WTC11 (cell line): ENCODE results near the gene EMP2. TPM values are rescaled to one million over a fixed set of nuclear protein-coding genes. Genes with fewer than 3 reads are reported as not detected.

Experiments
- ATAC-seq: fragments of 200-7000 bp; cut with Tn5 transposase; 2 replicates; pipeline ENCODE4 v1.10.0; 2021; ENCODE audit warnings: mild to moderate bottlenecking, moderate library complexity
- CTCF ChIA-PET: fragments of 300-600 bp; sonication (Branson Sonifier 250); formaldehyde crosslinking; loops from one replicate; lab custom pipeline; 2021; ENCODE audit warnings: antibody characterized with exemption; lab: Charles Lee
- POLR2A ChIA-PET: fragments of 350-600 bp; sonication (Branson Sonifier 250); formaldehyde crosslinking; loops from one replicate; lab custom pipeline; 2021; ENCODE audit warnings: antibody characterized with exemption; lab: Charles Lee
- DNase-seq: peaks from one replicate; pipeline ENCODE4 v3.0.0; 2021; ENCODE audit warnings: low spot score
- H3K27ac Mint-ChIP-seq: 2 replicates; pipeline ENCODE4 v1.8.0; 2021; ENCODE audit warnings: mixed read lengths
- H3K27me3 Mint-ChIP-seq: 2 replicates; pipeline ENCODE4 v1.8.0; 2021; ENCODE audit warnings: low read depth, mild to moderate bottlenecking, moderate library complexity, mixed read lengths
- H3K36me3 Mint-ChIP-seq: 2 replicates; pipeline ENCODE4 v1.8.0; 2021; ENCODE audit warnings: mixed read lengths
- H3K4me1 Mint-ChIP-seq: 2 replicates; pipeline ENCODE4 v1.8.0; 2022; ENCODE audit warnings: mixed read lengths
- H3K4me3 Mint-ChIP-seq: 2 replicates; pipeline ENCODE4 v1.8.0; 2021; ENCODE audit warnings: mild to moderate bottlenecking, moderate library complexity, mixed read lengths
- H3K9me3 Mint-ChIP-seq: 2 replicates; pipeline ENCODE4 v1.8.0; 2021; ENCODE audit warnings: mixed read lengths
- ARID4B ChIP-seq: sonication (generic); formaldehyde crosslinking; IDR thresholded peaks from 2 replicates; pipeline ENCODE4 v1.8.0; 2023; ENCODE audit warnings: missing genetic modification reagents, mild to moderate bottlenecking, borderline replicate concordance
- ATF1 ChIP-seq: sonication (generic); formaldehyde crosslinking; IDR thresholded peaks from 2 replicates; pipeline ENCODE4 v1.8.1; 2023; ENCODE audit warnings: mild to moderate bottlenecking, moderate library complexity, missing genetic modification reagents
- CREM ChIP-seq: sonication (generic); formaldehyde crosslinking; IDR thresholded peaks from 2 replicates; pipeline ENCODE4 v1.8.1; 2022; ENCODE audit warnings: mild to moderate bottlenecking, missing genetic modification reagents, moderate library complexity
- ETV6 ChIP-seq: sonication (generic); formaldehyde crosslinking; IDR thresholded peaks from 2 replicates; pipeline ENCODE4 v1.8.1; 2022; ENCODE audit warnings: mild to moderate bottlenecking, missing genetic modification reagents
- GABPB1 ChIP-seq: sonication (generic); formaldehyde crosslinking; IDR thresholded peaks from 2 replicates; pipeline ENCODE4 v1.8.1; 2023; ENCODE audit warnings: mild to moderate bottlenecking, missing genetic modification reagents
- GTF2I ChIP-seq: fragments of 250-450 bp; sonication (Bioruptor Pico); conservative IDR thresholded peaks from 2 replicates; pipeline ENCODE4 v1.4.0; 2021; ENCODE audit warnings: mild to moderate bottlenecking
- IRF1 ChIP-seq: sonication (generic); formaldehyde crosslinking; IDR thresholded peaks from 2 replicates; pipeline ENCODE4 v1.8.0; 2023; ENCODE audit warnings: missing genetic modification reagents
- MLX ChIP-seq: sonication (generic); formaldehyde crosslinking; IDR thresholded peaks from 2 replicates; pipeline ENCODE4 v1.8.1; 2023; ENCODE audit warnings: mild to moderate bottlenecking, missing genetic modification reagents, moderate library complexity
- SMAD4 ChIP-seq: sonication (generic); formaldehyde crosslinking; IDR thresholded peaks from 2 replicates; pipeline ENCODE4 v1.8.0; 2022; ENCODE audit warnings: mild to moderate bottlenecking, missing genetic modification reagents
- SP1 ChIP-seq: sonication (generic); formaldehyde crosslinking; conservative IDR thresholded peaks from 2 replicates; pipeline ENCODE4 v1.8.1; 2022; ENCODE audit warnings: missing genetic modification reagents
- USF1 ChIP-seq: sonication (generic); formaldehyde crosslinking; IDR thresholded peaks from 2 replicates; pipeline ENCODE4 v1.8.0; 2022; ENCODE audit warnings: mild to moderate bottlenecking, missing genetic modification reagents
- USF2 ChIP-seq: sonication (generic); formaldehyde crosslinking; IDR thresholded peaks from 2 replicates; pipeline ENCODE4 v1.8.1; 2023; ENCODE audit warnings: mild to moderate bottlenecking, missing genetic modification reagents, moderate library complexity
- ZNF219 ChIP-seq: sonication (generic); formaldehyde crosslinking; IDR thresholded peaks from 2 replicates; pipeline ENCODE4 v1.8.0; 2023; ENCODE audit warnings: missing genetic modification reagents, mild to moderate bottlenecking, borderline replicate concordance
- ZNF232 ChIP-seq: sonication (generic); formaldehyde crosslinking; IDR thresholded peaks from 2 replicates; pipeline ENCODE4 v1.8.0; 2022; ENCODE audit warnings: mild to moderate bottlenecking, missing genetic modification reagents
- ZNF317 ChIP-seq: sonication (generic); formaldehyde crosslinking; IDR thresholded peaks from 2 replicates; pipeline ENCODE4 v1.8.1; 2023; ENCODE audit warnings: low read depth, mild to moderate bottlenecking, moderate library complexity, missing genetic modification reagents, borderline replicate concordance
- total RNA-seq: library from RNA; stranded (reverse); gene quantifications from 3 replicates; pipeline ENCODE4 v1.2.3, GENCODE V29; 2021
- TF ChIP-seq, protein P1 (sequence below): sonication (generic); formaldehyde crosslinking; conservative IDR thresholded peaks from 2 replicates; pipeline ENCODE4 v1.8.1; 2022; ENCODE audit warnings: mild to moderate bottlenecking, missing genetic modification reagents

EMP2 gene
- total RNA-seq, 1 experiment from 2014 or later, result 16.4 TPM

- no peak overlapping the region for H3K27ac Mint-ChIP-seq
- H3K9me3 Mint-ChIP-seq, result peaks cover 8% of the 10 kb centered on the region; the same call in 1 of the 2 replicates
- ATAC-seq (no peak), DNase-seq (no peak)
- no peak for TF ChIP-seq GABPB1 (CRISPR knock-in tag)
- no peak for TF ChIP-seq ATF1 (CRISPR knock-in tag)
- no peak for TF ChIP-seq CREM (CRISPR knock-in tag)
- TF ChIP-seq ARID4B, result no peak
- CTCF ChIA-PET, result no interaction called here
- H3K4me3 Mint-ChIP-seq, result no peak overlapping the region
- peaks cover 26% of the 10 kb centered on the region for H3K4me1 Mint-ChIP-seq
- no peaks in the 10 kb centered on the region; the same call in 1 of the 2 replicates for H3K27me3 Mint-ChIP-seq
- POLR2A ChIA-PET, result interaction anchor here (0.5 to 0.6 kb wide), 2 partner anchors 41 to 771 kb away, joined by 3 to 4 read pairs; no protein-coding TSS in a partner anchor
- no peaks in the 10 kb centered on the region for H3K36me3 Mint-ChIP-seq
Measured at GRCh38 chr16:10584981-10585438, 4.6 kb upstream of the EMP2 start.

DNA sequence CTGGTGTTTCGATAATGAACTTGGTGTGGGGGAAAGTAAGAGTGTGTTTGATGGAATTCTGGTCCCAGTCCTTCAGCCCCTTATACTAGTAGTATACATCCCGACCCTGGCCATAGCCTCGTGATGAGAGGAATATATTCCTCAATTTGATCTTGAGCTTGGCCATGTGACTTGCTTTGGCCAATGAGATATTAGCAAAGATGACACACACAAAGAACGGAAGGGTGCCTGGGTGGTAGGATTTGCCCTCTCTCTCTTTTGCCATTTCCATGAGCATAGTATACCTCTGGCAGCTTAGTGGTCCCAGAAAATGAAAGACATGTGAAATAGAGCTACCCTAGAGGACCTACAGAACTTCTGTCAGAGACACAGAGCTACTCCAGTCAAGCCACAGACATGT is 2.9 kb upstream of the EMP2 start:
- CTCF ChIA-PET, result interaction anchor here (0.5 to 1.4 kb wide), 3 partner anchors 10 to 82 kb away, joined by 3 to 5 read pairs (median 3); no protein-coding TSS in a partner anchor
- no peak overlapping the region for H3K4me3 Mint-ChIP-seq

DNA sequence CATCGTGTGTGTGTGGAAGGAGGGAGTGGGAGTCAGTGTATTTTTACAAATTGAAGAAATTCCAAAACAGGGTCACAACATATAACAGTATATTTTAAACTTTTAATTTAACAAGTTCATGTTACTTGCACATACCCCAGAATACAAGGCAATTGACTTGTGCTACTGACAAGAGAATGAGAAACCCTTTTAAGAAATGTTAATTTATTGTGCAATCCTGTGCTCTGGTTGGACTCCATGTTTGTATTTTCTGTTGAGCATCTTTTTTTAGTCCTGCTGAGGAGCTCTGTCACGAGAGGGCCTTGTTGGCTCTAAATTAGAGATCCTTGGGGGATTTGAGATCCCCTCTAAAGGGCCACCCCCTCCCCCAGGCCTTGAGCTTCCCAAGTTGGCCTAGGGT is 1.1 kb upstream of the EMP2 start:
- ChIA-PET POLR2A (interaction anchor here (0.7 kb wide), 1 partner anchor 297 kb away, joined by 3 read pairs; no protein-coding TSS in a partner anchor), CTCF (interaction anchor here (1.3 to 3.4 kb wide), 3 partner anchors 14 to 67 kb away, joined by 3 to 32 read pairs (median 8); no protein-coding TSS in a partner anchor)
- peaks cover 10% of the 10 kb centered on the region for H3K27me3 Mint-ChIP-seq
- no peaks in the 10 kb centered on the region for H3K36me3 Mint-ChIP-seq
- no peak for ATAC-seq
- H3K4me1 Mint-ChIP-seq, result peaks cover 58% of the 10 kb centered on the region
- H3K27ac Mint-ChIP-seq, result no peak overlapping the region
- H3K9me3 Mint-ChIP-seq, result peaks cover 8% of the 10 kb centered on the region; the same call in 1 of the 2 replicates
- H3K4me3 Mint-ChIP-seq, result peak overlapping the region; percentile 73
- DNase-seq, result no peak
- TF ChIP-seq ARID4B (no peak), IRF1 (CRISPR knock-in tag) (no peak), MLX (no peak), ZNF219 (CRISPR knock-in tag) (no peak), SP1 (no peak), ZNF317 (CRISPR knock-in tag) (no peak), ETV6 (CRISPR knock-in tag) (no peak), GABPB1 (CRISPR knock-in tag) (no peak), ZNF232 (CRISPR knock-in tag) (no peak), SMAD4 (CRISPR knock-in tag) (no peak), GTF2I (no peak)

More for the DNA sequence above, 2.9 kb upstream of the EMP2 start:
- peaks cover 41% of the 10 kb centered on the region for H3K4me1 Mint-ChIP-seq
- H3K36me3 Mint-ChIP-seq, result no peaks in the 10 kb centered on the region
- POLR2A ChIA-PET, result interaction anchor here (0.6 kb wide), 1 partner anchor 673 kb away, joined by 3 read pairs; the partner anchor contains the start of gene SOCS1
- H3K27ac Mint-ChIP-seq, result no peak overlapping the region
- peaks cover 8% of the 10 kb centered on the region; the same call in 1 of the 2 replicates for H3K9me3 Mint-ChIP-seq
- no peak for DNase-seq
- TF ChIP-seq USF1 (CRISPR knock-in tag) (peak; percentile 70), USF2 (peak; percentile 81)
- TF ChIP-seq, protein P1, sequence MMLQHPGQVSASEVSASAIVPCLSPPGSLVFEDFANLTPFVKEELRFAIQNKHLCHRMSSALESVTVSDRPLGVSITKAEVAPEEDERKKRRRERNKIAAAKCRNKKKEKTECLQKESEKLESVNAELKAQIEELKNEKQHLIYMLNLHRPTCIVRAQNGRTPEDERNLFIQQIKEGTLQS (CRISPR knock-in tag), result no peak
- peaks cover 10% of the 10 kb centered on the region for H3K27me3 Mint-ChIP-seq
- ATAC-seq, result no peak
